IPS-NIHi7 (cell line): ENCODE results near the gene KRT20.
"Not testable (repeated sequence)": the region's sequence is repeated elsewhere in the genome, so short reads cannot be mapped to it uniquely, and the experiment has no call there.

Source experiments
- DNase-seq: peaks from one replicate; pipeline ENCODE4 v3.0.0; 2012; ENCODE audit warnings: mixed read lengths; ENCODE audit errors: extremely low spot score

KRT20 gene, protein sequence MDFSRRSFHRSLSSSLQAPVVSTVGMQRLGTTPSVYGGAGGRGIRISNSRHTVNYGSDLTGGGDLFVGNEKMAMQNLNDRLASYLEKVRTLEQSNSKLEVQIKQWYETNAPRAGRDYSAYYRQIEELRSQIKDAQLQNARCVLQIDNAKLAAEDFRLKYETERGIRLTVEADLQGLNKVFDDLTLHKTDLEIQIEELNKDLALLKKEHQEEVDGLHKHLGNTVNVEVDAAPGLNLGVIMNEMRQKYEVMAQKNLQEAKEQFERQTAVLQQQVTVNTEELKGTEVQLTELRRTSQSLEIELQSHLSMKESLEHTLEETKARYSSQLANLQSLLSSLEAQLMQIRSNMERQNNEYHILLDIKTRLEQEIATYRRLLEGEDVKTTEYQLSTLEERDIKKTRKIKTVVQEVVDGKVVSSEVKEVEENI

DNA sequence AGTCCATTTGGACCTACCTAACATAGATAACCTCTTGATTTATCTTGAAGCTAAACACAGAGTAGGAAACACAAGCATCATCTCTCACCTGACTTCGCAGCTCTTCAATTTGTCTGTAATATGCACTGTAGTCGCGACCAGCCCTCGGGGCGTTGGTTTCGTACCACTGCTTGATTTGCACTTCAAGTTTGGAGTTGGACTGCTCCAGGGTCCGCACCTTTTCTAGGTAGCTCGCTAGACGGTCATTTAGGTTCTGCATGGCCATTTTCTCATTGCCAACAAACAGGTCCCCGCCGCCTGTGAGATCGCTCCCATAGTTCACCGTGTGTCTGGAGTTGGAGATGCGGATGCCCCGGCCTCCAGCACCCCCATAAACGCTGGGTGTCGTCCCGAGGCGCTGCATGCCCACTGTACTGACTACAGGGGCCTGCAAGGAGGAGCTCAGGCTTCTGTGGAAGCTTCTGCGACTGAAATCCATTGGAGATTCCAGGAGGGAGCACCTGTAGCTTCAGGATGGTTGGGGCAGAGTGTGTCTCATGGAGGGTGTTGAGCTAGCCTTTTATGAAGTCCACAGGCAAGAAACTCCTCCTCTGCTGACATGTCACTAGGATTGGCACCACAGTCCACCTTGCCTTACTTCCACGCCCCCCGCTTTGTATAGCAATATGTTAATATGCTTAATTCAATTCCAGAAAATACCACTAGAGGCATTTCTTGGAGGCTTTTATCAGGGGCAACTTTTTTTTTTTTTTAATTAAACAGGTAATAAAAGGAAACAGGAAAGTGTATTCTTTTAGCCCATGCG, at the start of gene KRT20:
Gene KRT20, minus strand, starts transcription at position 535 of the 805 bp plus-strand sequence. Its CDS starts 57 bp downstream, at position 478.
- DNase-seq = no peak

DNA sequence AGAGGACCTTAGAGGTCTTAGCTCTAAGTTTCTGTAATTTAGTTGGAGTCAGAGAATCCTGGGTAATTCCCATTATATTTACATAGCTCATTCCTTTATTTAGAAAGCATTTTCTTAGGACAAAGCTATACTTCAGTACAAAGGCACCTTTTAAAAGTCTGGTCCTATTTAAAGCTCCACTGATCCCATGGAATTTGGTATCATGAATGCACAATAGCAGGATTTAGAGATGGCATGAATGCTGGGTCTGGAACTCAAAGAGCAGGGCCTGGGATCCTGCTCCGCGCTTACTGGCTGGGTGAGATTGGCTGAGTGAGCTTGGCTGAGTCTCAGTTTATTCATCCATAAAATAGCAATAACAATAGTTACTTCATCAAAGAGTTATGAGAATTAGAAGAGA, 47.6 kb upstream of the KRT20 start:
- no peak for DNase-seq

DNA sequence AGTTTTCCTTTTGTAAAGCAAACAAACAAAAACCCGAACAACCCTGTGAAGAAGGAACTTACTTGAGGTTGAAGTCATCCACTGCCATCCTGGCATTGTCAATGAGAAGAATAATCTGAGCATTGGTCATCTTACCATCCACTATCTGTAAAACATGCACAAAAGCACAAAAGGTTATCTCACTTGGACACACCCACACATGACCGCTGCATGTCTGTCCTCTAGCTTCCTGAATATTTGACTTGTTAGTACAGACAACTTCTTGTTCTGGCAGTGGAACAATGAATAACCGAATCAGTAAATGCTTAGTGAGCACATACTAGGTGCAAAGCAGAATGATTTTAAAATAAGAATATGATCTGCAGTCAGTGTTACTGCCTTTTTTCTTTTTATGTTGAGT, 46.3 kb upstream of the KRT20 start:
- no peak for DNase-seq

DNA sequence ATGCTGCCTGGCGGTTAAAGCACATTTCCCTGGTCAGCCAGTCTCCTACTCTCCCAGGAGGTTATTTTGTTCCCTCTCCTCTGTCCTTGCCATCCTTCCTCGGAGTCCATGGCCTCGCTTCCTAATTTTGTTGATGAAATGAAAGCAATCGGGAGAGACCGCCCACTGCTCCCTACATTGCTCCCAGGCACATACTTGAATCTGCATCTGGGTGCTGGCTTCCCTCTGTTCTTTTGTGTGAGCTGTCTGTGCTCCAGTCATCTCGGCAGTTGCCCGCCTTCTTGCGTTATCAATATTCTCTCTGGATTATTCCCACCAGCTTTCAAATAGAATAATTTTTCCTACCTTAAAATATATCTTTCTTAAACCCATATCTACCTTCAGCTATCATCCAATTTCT, 41.3 kb upstream of the KRT20 start:
- peak; percentile 36 for DNase-seq

DNA sequence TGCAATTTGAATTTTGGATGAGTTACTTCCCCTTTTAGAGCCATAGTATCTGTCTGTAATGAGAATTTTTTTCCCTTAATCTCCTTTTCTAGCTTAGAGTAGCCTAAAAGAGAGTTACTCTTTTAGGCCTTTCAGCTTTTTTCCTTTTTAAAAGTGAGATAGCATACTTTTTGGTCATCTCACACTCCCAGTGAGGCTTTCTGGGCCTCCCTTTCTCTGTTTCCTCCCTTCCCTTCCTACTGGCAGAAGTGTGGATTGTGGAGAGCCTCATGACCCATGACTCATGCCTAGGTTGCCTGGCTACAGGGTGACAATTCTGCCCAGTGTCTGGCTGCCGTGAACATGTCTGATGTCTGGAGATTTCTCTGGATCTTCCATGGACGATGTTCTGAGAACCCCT, 37.2 kb upstream of the KRT20 start:
- peak; percentile 33 for DNase-seq

DNA sequence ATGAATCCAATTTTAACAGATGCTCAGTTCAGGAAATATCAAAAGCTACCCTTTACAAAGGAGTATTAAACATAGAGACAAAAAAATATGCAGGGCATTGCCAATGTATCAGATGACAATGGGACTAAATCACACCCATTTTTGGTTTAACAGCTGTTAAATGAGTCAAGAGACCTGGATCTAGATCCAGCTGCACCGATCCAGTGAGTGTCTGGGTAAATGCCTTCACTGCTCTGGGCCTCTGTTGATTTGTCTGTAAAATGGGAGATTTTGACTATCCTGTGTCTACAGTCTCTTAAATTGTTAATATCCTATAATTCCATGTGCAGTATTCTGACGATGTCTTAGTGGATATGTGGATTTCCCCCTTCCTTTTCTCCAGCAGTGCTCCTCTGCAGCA, 36.0 kb upstream of the KRT20 start:
- DNase-seq = no peak

DNA sequence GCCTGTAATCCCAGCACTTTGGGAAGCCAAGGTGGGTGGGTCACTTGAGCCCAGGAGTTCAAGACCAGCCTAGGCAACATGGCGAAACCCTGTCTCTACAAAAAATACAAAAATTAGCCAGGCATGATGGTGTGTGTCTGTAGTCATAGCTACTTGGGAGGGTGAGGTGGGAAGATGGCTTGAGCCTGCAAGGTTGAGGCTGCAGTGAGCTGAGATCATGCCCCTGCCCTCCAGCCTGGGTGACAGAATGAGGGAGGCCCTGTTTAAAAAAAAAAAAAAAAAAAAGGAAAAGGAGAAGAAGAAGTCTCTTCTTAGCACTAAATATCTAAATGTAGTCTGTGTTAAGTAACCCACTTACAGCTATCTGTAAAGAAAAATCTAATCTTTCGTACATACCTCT, 32.1 kb upstream of the KRT20 start:
- DNase-seq = not testable (repeated sequence)

DNA sequence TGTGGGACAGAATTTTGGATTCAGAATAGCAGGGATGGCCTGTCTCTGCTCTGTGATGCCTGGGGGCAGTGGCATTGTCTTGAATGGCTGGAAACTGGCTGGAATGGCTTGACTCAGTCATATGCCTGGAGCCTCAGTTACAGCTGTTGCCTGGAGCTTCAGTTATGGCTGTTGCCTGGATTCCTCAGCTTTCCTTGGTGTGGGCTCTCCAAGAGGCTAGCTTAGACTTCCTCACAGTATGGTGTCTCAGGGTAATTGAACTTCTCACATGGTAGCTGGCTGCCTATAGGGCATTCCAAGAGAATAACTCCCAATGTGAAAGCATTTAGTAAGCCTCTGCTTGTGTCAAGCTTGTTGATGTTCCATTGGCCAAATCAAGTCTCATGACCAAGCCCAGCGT, 31.3 kb upstream of the KRT20 start:
- DNase-seq = no peak

DNA sequence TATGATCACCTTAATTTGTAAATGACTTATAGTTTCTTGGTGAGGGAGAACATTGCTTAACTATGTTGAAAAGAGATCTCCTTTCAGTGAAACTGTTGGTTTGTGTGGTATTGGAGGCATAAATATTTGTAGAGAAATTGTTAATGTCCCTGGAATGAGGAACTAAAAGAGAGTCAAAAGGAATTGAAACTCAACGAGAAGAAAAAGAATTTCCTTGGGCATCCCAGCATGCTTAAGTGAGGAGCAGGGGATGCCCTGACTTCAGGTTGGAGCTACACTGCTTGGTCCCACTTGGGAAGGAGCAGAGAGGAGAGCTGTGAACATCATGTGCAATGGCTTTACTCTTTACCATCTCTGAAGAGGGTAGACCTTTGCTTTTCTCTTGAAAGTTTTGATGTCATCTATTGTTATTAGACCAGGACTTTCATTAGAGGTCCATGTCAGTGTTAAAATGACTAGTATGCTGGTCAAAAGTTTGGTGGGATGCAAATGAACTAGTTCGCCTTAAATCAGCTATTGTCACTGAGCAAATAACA, 30.7 kb upstream of the KRT20 start:
- no peak for DNase-seq

DNA sequence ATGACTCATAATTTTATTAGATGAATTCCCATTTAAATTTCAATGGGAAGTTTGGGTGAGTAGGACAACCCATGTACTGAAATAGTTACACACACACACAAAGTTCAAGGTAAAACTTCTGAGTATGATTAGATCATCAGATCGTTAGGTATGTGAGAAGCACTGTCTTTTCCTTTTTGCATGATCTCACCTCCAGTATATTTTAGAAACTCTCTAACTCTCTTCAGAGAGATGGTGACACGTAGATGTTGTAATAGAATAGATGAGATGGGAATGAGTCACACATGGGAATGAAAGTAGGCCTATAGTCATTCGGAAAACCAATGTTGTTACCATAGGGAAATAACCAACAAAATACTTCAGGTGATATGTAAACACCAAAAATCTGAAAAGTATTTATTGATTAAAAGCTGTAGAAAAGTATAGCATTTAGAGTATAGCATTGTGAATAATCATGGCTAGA, 30.2 kb upstream of the KRT20 start:
- no peak for DNase-seq

DNA sequence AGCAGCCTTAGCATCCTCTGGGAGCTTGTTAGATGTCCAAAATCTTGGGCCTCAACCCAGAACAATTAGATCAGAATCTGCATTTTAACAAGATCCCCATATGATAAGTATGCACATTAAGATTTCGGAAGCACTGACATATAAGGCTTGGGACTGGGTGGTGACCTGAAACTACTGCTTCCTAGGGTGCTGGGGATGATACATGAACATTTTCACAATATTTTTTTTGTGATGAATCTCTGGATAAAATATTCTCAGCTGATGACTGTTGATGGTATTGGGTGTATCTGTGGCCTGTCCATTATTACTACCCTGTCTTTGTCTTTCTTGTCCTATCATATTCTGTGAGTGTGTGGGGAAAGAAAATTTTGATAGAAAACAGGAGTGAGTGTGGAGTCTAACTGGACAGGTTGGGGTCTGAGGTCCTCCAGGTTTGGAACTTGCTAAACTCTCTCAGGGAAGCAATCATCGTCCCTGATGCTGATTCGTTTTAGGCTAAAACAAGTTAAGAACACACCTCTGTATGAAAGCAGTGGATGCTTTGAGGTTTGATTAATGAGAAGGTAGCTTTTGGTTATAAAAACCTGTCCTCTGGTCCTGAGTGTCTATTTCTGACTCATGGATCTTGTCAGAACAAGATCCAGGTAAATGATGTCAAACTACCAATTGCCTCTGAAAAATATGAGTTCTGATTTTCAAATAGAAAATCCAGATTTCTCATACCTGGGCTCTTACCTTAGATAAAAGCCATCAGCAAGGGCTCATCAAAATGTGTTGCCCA, 29.2 kb upstream of the KRT20 start:
- no peak for DNase-seq

DNA sequence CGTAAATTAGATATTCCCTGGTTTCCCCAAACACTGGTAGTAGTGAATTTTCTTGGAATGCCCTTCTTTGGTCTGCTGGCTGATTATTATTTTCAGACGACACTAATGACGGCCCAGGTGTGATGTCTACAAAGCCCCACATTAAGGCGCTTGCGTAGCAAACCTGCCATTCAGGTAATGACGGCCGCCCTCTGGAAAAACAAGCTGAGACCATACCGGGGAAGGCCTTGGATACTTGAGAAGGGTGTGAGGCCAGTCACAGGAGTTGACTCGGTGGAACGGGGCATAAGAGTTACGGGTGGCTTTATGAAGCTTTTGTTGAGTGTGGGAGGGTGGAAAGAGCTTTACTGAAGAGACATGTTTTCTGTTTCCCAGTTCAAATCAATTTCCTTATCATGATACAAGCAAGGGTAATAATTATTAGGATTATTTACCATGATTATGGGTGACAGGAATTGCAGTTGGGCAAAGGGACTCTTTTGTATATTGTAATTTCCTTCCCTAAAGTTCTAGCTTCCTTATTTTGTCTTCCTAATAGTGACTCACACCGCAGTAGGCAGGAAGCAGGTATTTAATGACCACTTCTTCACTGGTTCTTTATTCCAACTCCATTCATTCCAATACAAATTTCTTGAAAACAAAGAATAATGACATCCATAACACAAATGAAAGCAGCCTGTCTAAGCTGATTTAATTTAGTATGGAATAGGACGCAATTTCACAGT, 27.6 kb upstream of the KRT20 start:
- no peak for DNase-seq

DNA sequence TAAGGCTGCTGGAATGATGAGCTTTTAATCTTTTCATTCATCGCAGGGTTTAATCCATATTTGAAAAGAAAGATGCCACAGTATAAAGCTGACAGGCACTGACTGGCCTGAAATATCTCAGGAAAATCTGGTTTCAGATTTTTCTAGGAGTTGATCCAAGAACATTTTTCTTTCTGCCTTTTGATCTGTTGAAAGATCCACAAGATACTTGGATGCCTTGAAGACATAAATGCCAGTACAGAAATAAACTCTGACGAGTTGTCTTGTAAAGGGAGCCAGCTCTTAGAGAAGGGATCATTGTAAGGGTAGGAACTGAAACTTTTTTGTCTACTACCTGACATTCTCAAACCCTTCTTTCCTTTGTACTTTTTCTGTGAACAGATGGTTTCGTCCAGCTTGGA, 25.4 kb upstream of the KRT20 start:
- no peak for DNase-seq

DNA sequence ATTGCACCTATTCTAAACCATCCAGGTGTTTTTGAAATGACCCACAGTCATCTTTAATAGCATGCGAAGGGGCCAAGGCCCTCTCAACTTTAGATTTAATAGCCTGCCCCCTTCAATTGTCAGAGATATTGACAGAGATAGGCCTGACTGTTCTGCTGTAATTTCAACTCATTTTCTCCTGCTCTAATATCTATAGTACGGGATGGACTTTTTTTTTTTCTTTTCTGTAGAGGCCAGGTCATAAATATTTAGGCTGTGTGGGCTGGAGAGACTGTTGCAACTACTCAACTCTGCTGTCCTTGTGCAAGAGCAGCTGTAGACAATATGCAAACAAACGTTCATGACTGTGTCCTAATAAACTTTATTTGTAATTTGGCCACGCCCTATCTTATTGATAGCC, 24.7 kb upstream of the KRT20 start:
- no peak for DNase-seq

DNA sequence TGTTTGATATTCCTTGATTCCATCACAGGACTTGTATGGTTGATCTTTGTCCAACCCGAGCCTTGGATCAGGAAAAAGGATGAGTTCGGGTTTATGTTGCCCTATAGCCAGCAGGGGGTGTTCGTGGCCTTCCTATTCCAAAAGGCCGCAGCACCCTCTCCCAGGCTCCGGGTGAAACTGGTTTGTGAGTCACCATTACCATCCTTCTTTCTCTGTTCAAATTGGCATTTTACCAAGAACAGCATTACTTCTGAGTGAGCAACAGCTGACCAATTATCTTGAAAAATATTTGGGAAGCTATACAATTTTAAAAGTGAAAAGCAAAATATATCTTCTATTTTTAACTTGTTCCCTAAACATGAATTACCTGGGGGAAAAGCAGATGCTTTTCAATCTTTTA, 24.3 kb upstream of the KRT20 start:
- DNase-seq = peak; percentile 81

DNA sequence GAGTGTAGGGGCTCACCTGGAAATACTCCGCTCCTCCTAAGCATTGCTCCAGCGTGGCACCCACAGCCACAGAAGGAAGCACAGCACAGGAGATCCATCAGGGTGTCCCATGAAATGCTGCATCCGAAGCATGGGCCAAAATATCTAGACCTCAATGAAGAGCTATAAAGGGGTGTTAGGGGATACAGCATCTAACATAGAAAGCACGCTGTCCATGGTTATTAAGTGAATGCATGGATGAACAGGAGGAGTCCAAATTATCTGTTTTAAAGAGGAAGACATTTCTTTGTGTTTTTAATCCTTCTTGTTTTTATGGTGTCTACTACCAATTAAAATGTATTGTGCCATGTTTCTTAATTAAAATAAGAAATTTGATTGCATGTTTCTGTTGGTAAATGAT, 21.6 kb upstream of the KRT20 start:
- DNase-seq = no peak

DNA sequence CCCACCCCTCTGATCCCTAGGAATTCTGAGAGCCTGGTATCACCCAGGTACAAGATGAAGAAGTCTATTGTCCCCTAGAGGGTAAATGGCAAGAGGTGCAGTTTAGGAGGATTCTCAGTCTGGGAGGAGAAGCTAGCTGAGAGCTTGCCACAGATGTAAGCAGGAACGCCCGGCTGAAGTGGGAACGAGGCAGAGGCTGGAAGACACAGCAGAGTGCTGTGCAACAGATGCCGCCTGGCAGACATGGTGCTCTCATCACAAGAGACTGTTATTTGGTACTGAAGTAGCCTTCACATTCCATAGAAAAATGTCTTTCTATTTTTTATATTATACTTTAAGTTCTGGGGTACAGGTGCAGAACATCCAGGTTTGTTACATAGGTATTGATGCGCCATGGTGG, 20.3 kb upstream of the KRT20 start:
- no peak for DNase-seq

DNA sequence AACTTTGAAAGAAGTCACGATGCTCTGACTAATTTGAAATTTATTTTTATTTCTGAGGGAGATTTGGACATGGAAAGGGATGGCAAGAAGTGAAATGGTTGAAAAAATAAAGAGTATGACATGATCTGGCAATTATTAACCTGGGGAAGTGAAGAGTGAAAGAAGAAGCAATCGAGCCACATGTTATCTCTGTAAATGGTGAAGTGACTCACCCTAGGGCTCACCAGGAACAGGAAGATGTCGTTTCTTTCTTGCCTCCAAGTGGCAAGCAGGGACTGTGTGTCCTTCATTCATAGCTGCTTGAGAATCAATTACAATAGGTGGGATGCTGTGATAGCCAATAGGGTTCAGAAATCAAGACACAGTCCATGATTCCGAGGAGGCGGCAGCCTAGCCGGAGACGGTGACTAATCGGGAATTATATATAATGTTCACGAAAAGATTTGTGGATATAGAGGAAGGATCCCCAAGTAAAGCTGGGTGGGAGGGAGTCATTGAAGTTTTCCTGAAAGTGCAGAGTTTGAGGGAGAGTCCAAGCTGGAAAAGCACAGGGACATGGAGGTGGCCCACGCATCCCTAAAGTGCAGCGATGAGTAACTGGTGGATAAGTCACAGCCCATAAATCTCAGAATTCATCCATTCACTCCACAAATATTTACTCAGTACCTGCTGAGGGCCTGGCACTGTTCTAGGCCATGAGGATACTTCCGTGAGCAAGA, 18.2 kb upstream of the KRT20 start:
- no peak for DNase-seq

DNA sequence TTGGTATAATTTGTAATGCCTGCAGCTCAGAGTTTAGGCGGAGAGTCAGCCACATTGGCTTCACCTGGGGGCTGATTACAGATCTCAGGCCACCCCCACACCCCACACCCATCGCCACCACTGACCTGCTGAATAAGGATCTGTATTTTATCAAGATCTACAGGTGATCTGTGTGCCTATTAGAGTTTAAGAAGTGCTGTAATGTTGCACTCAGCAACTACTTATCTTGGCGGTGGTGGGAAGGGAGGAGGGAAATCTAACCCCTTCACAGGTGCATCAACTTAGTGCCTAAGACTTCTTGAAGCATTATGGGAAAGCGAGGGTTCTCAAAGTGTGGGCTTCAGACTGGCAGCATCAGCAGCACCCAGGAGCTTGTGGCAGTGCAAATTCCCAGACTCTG, 17.5 kb upstream of the KRT20 start:
- no peak for DNase-seq

DNA sequence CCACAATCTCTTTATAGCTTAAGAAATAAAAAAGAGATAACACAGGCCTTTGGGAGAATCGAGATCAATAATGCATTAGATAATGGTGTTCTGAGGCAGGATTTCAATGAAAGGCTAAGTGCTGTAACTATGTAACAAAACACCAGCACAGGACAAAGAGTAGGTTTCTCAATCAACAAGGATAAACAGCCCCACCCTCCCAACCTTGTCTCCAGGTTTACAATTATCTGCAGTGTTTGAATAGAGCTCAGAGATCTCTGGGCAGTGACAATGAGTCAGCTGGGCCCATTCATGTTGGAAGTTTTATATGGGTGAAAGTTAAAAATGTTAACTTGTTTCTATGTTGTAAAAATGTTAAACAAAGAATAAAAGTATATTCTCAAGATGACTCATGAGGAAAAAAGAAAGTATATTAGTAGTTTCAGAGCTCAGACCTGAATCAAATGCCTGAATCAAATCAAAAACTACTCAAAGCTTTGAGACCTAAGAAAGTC, 17.0 kb upstream of the KRT20 start:
- no peak for DNase-seq
